Measurements from ENCODE around the gene SLC22A16. TPM values are rescaled to one million over a fixed set of nuclear protein-coding genes. Genes with fewer than 3 reads are reported as not detected.

The SLC22A16 gene
- total and polyA plus RNA-seq, 4 experiments from 2014 or later = not detected

GRCh38 chr6:110390404-110390803 lies 86.0 kb downstream of the SLC22A16 start:
- no peak overlapping the region for H3K27ac ChIP-seq (ENCODE audit: low read depth, low read length)
- H3K36me3 ChIP-seq (ENCODE audit: insufficient read depth, low read length) = no peaks in the 10 kb centered on the region
- no peaks in the 10 kb centered on the region for H3K36me3 Mint-ChIP-seq
- H3K4me1 ChIP-seq (ENCODE audit: insufficient read depth, low read length) = no peaks in the 10 kb centered on the region
- intact Hi-C loops (cut with micrococcal nuclease) = loop anchor here (1.0 kb wide), 2 partner anchors 212 to 351 kb away; no protein-coding TSS in a partner anchor
- H3K4me1 Mint-ChIP-seq = peaks cover 3 to 13% (median 11%) of the 10 kb centered on the region in 4 donors
- H3K9me3 ChIP-seq (ENCODE audit: control insufficient read depth in 1 of 2, low read length in 2 of 2) = no peaks in the 10 kb centered on the region
- H3K27me3 ChIP-seq (ENCODE audit: insufficient read depth, low read length) = no peaks in the 10 kb centered on the region
- H3K4me3 Mint-ChIP-seq = no peak overlapping the region
- no peaks in the 10 kb centered on the region for H3K27me3 Mint-ChIP-seq
- ChIA-PET CTCF (ENCODE audit: partially characterized antibody) (interaction anchor here (0.7 to 5.8 kb wide), 10 partner anchors 10 to 864 kb away, joined by 3 to 53 read pairs (median 4); partner anchors contain the start of genes CDC40 and WASF1), POLR2A (ENCODE audit: partially characterized antibody) (interaction anchor here (1.4 to 2.4 kb wide), 3 partner anchors 212 to 699 kb away, joined by 4 to 5 read pairs (median 4); partner anchors contain the start of genes AK9 and FIG4)
- no peak for DNase-seq
- no peak overlapping the region for H3K27ac Mint-ChIP-seq
- no peak overlapping the region for H3K4me3 ChIP-seq (ENCODE audit: low read length in 2 of 2)
- H3K9me3 Mint-ChIP-seq = no peaks in the 10 kb centered on the region

- Histone ChIP-seq H3K27ac (ENCODE audit: low read depth, low read length) (no peak overlapping the region), H3K36me3 (ENCODE audit: insufficient read depth, low read length) (no peaks in the 10 kb centered on the region), H3K4me1 (ENCODE audit: insufficient read depth, low read length) (no peaks in the 10 kb centered on the region), H3K4me3 (ENCODE audit: low read length in 2 of 2) (no peak overlapping the region), H3K27me3 (ENCODE audit: insufficient read depth, low read length) (no peaks in the 10 kb centered on the region), H3K9me3 (ENCODE audit: control insufficient read depth in 1 of 2, low read length in 2 of 2) (no peaks in the 10 kb centered on the region)
- H3K4me3 Mint-ChIP-seq = peak overlapping the region in 1 of 8 donors; percentile 7
- DNase-seq = no peak
- H3K27me3 Mint-ChIP-seq = no peaks in the 10 kb centered on the region
- peaks cover 3 to 13% (median 11%) of the 10 kb centered on the region in 4 donors for H3K4me1 Mint-ChIP-seq
- no peaks in the 10 kb centered on the region for H3K9me3 Mint-ChIP-seq
- ChIA-PET CTCF (ENCODE audit: partially characterized antibody) (interaction anchor here (0.6 to 5.8 kb wide), 7 partner anchors 9 to 1753 kb away, joined by 3 to 53 read pairs (median 6); partner anchors contain the start of genes CDC40 and WASF1), POLR2A (ENCODE audit: partially characterized antibody) (interaction anchor here (1.4 to 2.4 kb wide), 3 partner anchors 211 to 699 kb away, joined by 4 to 5 read pairs (median 4); partner anchors contain the start of genes AK9 and FIG4)
- H3K36me3 Mint-ChIP-seq = no peaks in the 10 kb centered on the region
- intact Hi-C loops (cut with micrococcal nuclease) = loop anchor here (1.0 kb wide), 2 partner anchors 212 to 351 kb away; no protein-coding TSS in a partner anchor
- peak overlapping the region in 2 of 7 donors; percentile 43 to 74 for H3K27ac Mint-ChIP-seq
Measured at GRCh38 chr6:110389689-110390382, 86.6 kb downstream of the SLC22A16 start.

- Mint-ChIP-seq H3K9me3 (peaks cover 0 to 2% (median 0%) of the 10 kb centered on the region in 8 donors), H3K4me3 (no peak overlapping the region), H3K4me1 (peaks cover 3 to 13% (median 11%) of the 10 kb centered on the region in 4 donors), H3K27me3 (no peaks in the 10 kb centered on the region), H3K27ac (no peak overlapping the region), H3K36me3 (no peaks in the 10 kb centered on the region)
- Histone ChIP-seq H3K4me3 (ENCODE audit: low read length in 2 of 2) (no peak overlapping the region), H3K27me3 (ENCODE audit: insufficient read depth, low read length) (no peaks in the 10 kb centered on the region), H3K4me1 (ENCODE audit: insufficient read depth, low read length) (no peaks in the 10 kb centered on the region), H3K36me3 (ENCODE audit: insufficient read depth, low read length) (no peaks in the 10 kb centered on the region), H3K9me3 (ENCODE audit: control insufficient read depth in 1 of 2, low read length in 2 of 2) (no peaks in the 10 kb centered on the region), H3K27ac (ENCODE audit: low read depth, low read length) (no peak overlapping the region)
- intact Hi-C loops (cut with micrococcal nuclease) = no loop called here
- ChIA-PET CTCF (ENCODE audit: partially characterized antibody) (interaction anchor here (4.6 kb wide), 1 partner anchor 349 kb away, joined by 53 read pairs; no protein-coding TSS in a partner anchor), POLR2A (ENCODE audit: partially characterized antibody) (no interaction called here)
- no peak for DNase-seq
Measured at GRCh38 chr6:110387986-110388385, 88.4 kb downstream of the SLC22A16 start.

- H3K9me3 ChIP-seq (ENCODE audit: control insufficient read depth in 1 of 2, low read length in 2 of 2) = no peaks in the 10 kb centered on the region
- Mint-ChIP-seq H3K4me3 (no peak overlapping the region), H3K27me3 (peaks cover 0 to 3% of the 10 kb centered on the region in 2 donors), H3K27ac (no peak overlapping the region), H3K9me3 (peaks cover 0 to 4% (median 0%) of the 10 kb centered on the region in 8 donors), H3K4me1 (peaks cover 1 to 9% (median 7%) of the 10 kb centered on the region in 4 donors), H3K36me3 (no peaks in the 10 kb centered on the region)
- CTCF ChIA-PET (ENCODE audit: partially characterized antibody) = interaction anchor here (0.9 to 1.7 kb wide), 4 partner anchors 8 to 346 kb away, joined by 3 to 5 read pairs (median 4); no protein-coding TSS in a partner anchor
- H3K4me1 ChIP-seq (ENCODE audit: insufficient read depth, low read length) = no peaks in the 10 kb centered on the region
- intact Hi-C loops (cut with micrococcal nuclease) = no loop called here
- H3K36me3 ChIP-seq (ENCODE audit: insufficient read depth, low read length) = no peaks in the 10 kb centered on the region
- H3K27ac ChIP-seq (ENCODE audit: low read depth, low read length) = no peak overlapping the region
- POLR2A ChIA-PET (ENCODE audit: partially characterized antibody) = no interaction called here
- H3K4me3 ChIP-seq (ENCODE audit: low read length in 2 of 2) = no peak overlapping the region
- DNase-seq = no peak
- no peaks in the 10 kb centered on the region for H3K27me3 ChIP-seq (ENCODE audit: insufficient read depth, low read length)
Measured at GRCh38 chr6:110385458-110385863, 91.0 kb downstream of the SLC22A16 start.

DNA sequence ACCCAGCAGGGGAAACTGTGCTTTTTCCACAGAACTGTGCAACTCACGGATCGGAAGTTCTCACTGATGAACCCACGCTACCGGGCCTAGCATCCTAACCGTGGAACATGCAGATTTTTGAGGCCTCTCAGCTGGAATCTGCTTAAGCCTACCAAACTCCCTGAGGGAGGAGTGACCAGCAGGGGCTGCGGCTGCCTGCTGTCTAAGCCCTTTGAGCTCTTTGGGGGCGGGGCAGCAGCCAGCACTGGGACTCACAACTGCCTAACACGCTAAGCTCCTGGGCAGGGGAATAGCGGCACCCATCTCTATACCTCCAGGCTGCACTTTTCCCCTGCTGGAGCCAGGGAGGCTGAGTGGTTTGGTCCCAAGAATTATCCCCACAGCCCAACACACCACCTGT lies 97.9 kb downstream of the SLC22A16 start:
- Histone ChIP-seq H3K4me3 (ENCODE audit: low read length in 2 of 2) (no peak overlapping the region), H3K36me3 (ENCODE audit: insufficient read depth, low read length) (no peaks in the 10 kb centered on the region), H3K9me3 (ENCODE audit: control insufficient read depth in 1 of 2, low read length in 2 of 2) (no peaks in the 10 kb centered on the region), H3K27me3 (ENCODE audit: insufficient read depth, low read length) (no peaks in the 10 kb centered on the region), H3K4me1 (ENCODE audit: insufficient read depth, low read length) (no peaks in the 10 kb centered on the region), H3K27ac (ENCODE audit: low read depth, low read length) (no peak overlapping the region)
- Mint-ChIP-seq H3K27ac (no peak overlapping the region), H3K4me1 (no peaks in the 10 kb centered on the region), H3K4me3 (no peak overlapping the region), H3K9me3 (peaks cover 0 to 2% (median 0%) of the 10 kb centered on the region in 8 donors), H3K36me3 (no peaks in the 10 kb centered on the region), H3K27me3 (peaks cover 5 to 8% of the 10 kb centered on the region in 2 donors)
- POLR2A ChIA-PET (ENCODE audit: partially characterized antibody) = no interaction called here
- CTCF ChIA-PET (ENCODE audit: partially characterized antibody) = no interaction called here
- intact Hi-C loops (cut with micrococcal nuclease) = no loop called here
- no peak for DNase-seq

Other genes starting within 250 kb of the SLC22A16 start
- under 1 TPM; 0.29 to 0.39 TPM for gene METTL24, start 118.3 kb downstream of the SLC22A16 start, total RNA-seq
- gene METTL24, start 118.3 kb downstream of the SLC22A16 start, polyA plus RNA-seq = under 1 TPM in 1 of 2 donors, not detected in 1; 0.69 TPM
- gene DDO, start 61.0 kb downstream of the SLC22A16 start, total RNA-seq = not detected
- gene DDO, start 61.0 kb downstream of the SLC22A16 start, polyA plus RNA-seq = not detected